Forelimb muscle (tissue), 1 donor: ENCODE results near the gene RAG2. TPM values are rescaled to one million over a fixed set of nuclear protein-coding genes. Genes with fewer than 3 reads are reported as not detected.

Experiments
- DNase-seq: peaks from one replicate; pipeline ENCODE4 v3.0.0-alpha.2; 2013; ENCODE audit warnings: low read depth
- polyA plus RNA-seq: library from polyadenylated mRNA; unstranded; fragments of 120-200 nt; gene quantifications from one replicate; pipeline ENCODE4 v1.2.1, GENCODE V29; 2013; ENCODE audit not compliant: insufficient read length

The RAG2 gene
- polyA plus RNA-seq, 1 donor, result 0.19 TPM

GRCh38 chr11:36550385-36551115, 47.5 kb downstream of the RAG2 start:
- DNase-seq, result no peak

Other genes with a start within 250 kb of the RAG2 start
- 21.5 TPM for gene TRAF6, start 88.0 kb downstream of the RAG2 start, polyA plus RNA-seq
- gene RAG1, start 30.2 kb downstream of the RAG2 start, polyA plus RNA-seq, result 10.2 TPM
- 43.2 TPM for gene IFTAP, start 3.7 kb downstream of the RAG2 start, polyA plus RNA-seq